Mesothelial cell of epicardium (in vitro differentiated cells): ENCODE results near the gene PCDHA6. TPM values are rescaled to one million over a fixed set of nuclear protein-coding genes. Genes with fewer than 3 reads are reported as not detected.
"Not testable (repeated sequence)": the region's sequence is repeated elsewhere in the genome, so short reads cannot be mapped to it uniquely, and the experiment has no call there.

ENCODE experiments used
- DNase-seq, 2 experiments: peaks; one replicate each; pipeline ENCODE4 v3.0.0; 2021; ENCODE audit warnings: low spot score in 2 of 2; ENCODE audit not compliant: unreplicated experiment in 2 of 2
- H3K27ac Mint-ChIP-seq: 2 replicates; pipeline ENCODE4 v1.8.0; 2021; ENCODE audit warnings: mixed read lengths
- H3K27me3 Mint-ChIP-seq: 2 replicates; pipeline ENCODE4 v1.8.0; 2021; ENCODE audit warnings: low read depth, mixed read lengths
- H3K36me3 Mint-ChIP-seq: 2 replicates; pipeline ENCODE4 v1.8.0; 2021; ENCODE audit warnings: mixed read lengths
- H3K4me1 Mint-ChIP-seq: 2 replicates; pipeline ENCODE4 v1.8.0; 2021; ENCODE audit warnings: mixed read lengths
- H3K4me3 Mint-ChIP-seq: 2 replicates; pipeline ENCODE4 v1.8.0; 2021; ENCODE audit warnings: mild to moderate bottlenecking, moderate library complexity, mixed read lengths
- H3K9me3 Mint-ChIP-seq: 2 replicates; pipeline ENCODE4 v1.8.0; 2021; ENCODE audit warnings: mixed read lengths
- total RNA-seq: library from RNA; stranded (reverse); gene quantifications from 3 replicates; pipeline ENCODE4 v1.2.1, GENCODE V29; 2021
- TF ChIP-seq, protein P1 (sequence below): fragments of 200-600 bp; sonication (generic); IDR thresholded peaks from one replicate; pipeline ENCODE4 v1.5.0; 2021; ENCODE audit warnings: antibody characterized with exemption; ENCODE audit not compliant: unreplicated experiment

The PCDHA6 gene
- total RNA-seq, 1 donor from 2014 or later, result 15.2 TPM

GRCh38 chr5:140868721-140869554 is 41.2 kb downstream of the PCDHA6 start, which contains the start of gene PCDHA11:
TSS of gene PCDHA11 (plus strand) at chr5:140868957. CDS start at chr5:140869104, 147 bp downstream.
- Mint-ChIP-seq H3K9me3 (peaks cover 27% of the 10 kb centered on the region), H3K4me3 (peak within 1 kb of the TSS; percentile 80), H3K27ac (peak within 1 kb of the TSS; percentile 81), H3K36me3 (peaks cover 49% of the 10 kb centered on the region), H3K4me1 (peaks cover 5% of the 10 kb centered on the region), H3K27me3 (no peaks in the 10 kb centered on the region)
- DNase-seq, result no peak
- TF ChIP-seq, protein P1, sequence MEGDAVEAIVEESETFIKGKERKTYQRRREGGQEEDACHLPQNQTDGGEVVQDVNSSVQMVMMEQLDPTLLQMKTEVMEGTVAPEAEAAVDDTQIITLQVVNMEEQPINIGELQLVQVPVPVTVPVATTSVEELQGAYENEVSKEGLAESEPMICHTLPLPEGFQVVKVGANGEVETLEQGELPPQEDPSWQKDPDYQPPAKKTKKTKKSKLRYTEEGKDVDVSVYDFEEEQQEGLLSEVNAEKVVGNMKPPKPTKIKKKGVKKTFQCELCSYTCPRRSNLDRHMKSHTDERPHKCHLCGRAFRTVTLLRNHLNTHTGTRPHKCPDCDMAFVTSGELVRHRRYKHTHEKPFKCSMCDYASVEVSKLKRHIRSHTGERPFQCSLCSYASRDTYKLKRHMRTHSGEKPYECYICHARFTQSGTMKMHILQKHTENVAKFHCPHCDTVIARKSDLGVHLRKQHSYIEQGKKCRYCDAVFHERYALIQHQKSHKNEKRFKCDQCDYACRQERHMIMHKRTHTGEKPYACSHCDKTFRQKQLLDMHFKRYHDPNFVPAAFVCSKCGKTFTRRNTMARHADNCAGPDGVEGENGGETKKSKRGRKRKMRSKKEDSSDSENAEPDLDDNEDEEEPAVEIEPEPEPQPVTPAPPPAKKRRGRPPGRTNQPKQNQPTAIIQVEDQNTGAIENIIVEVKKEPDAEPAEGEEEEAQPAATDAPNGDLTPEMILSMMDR, result no peak

DNA sequence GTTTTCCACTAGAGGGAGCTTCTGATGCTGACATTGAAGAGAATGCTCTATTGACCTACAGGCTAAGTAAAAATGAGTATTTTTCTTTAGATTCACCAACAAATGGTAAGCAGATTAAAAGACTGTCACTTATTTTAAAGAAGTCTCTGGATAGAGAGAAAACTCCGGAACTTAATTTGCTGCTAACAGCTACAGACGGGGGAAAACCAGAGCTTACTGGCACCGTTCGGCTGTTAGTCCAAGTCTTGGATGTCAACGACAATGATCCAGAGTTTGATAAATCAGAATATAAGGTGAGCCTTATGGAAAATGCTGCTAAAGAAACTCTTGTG is 41.8 kb downstream of the PCDHA6 start:
- Mint-ChIP-seq H3K4me3 (peak overlapping the region; percentile 80), H3K4me1 (peaks cover 11% of the 10 kb centered on the region), H3K9me3 (peaks cover 29% of the 10 kb centered on the region), H3K27ac (peak overlapping the region; percentile 81), H3K27me3 (no peaks in the 10 kb centered on the region), H3K36me3 (peaks cover 51% of the 10 kb centered on the region)
- DNase-seq, result no peak
- TF ChIP-seq, protein P1, result peak; percentile 23

DNA sequence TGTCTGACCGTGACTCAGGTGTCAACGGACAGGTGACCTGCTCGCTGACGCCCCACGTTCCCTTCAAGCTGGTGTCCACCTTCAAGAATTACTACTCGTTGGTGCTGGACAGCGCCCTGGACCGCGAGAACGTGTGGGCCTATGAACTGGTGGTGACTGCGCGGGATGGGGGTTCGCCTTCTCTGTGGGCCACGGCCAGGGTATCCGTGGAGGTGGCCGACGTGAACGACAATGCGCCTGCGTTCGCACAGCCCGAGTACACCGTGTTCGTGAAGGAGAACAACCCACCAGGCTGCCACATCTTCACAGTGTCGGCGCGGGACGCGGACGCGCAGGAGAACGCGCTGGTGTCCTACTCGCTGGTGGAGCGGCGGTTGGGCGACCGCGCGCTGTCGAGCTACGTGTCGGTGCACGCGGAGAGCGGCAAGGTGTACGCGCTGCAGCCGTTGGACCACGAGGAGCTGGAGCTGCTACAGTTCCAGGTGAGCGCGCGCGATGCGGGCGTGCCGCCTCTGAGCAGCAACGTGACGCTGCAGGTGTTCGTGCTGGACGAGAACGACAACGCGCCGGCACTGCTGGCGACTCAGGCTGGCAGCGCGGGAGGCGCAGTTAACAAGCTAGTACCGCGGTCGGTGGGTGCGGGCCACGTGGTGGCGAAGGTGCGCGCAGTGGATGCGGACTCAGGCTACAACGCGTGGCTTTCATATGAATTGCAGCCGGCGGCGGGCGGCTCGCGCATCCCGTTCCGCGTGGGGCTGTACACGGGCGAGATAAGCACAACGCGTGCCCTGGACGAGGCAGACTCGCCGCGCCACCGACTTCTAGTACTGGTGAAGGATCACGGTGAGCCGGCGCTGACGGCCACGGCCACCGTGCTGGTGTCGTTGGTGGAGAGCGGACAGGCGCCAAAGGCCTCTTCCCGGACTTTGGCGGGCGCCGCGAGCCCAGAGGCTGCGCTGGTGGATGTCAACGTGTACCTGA is 42.8 kb downstream of the PCDHA6 start:
- DNase-seq, result no peak
- Mint-ChIP-seq H3K27me3 (no peaks in the 10 kb centered on the region), H3K27ac (no peak overlapping the region), H3K9me3 (peaks cover 27% of the 10 kb centered on the region), H3K36me3 (peaks cover 57% of the 10 kb centered on the region), H3K4me3 (no peak overlapping the region), H3K4me1 (peaks cover 16% of the 10 kb centered on the region)
- TF ChIP-seq, protein P1, result no peak

GRCh38 chr5:140875085-140876065 is 47.6 kb downstream of the PCDHA6 start, which contains the start of gene PCDHA12:
TSS of gene PCDHA12 (plus strand) at chr5:140875308. CDS start at chr5:140875473, 165 bp downstream.
- Mint-ChIP-seq H3K9me3 (peaks cover 30% of the 10 kb centered on the region), H3K27ac (peak within 1 kb of the TSS; percentile 97), H3K4me1 (peaks cover 15% of the 10 kb centered on the region), H3K4me3 (peak within 1 kb of the TSS; percentile 84), H3K36me3 (peaks cover 59% of the 10 kb centered on the region), H3K27me3 (no peaks in the 10 kb centered on the region)
- TF ChIP-seq, protein P1, result no peak
- DNase-seq, result no peak

DNA sequence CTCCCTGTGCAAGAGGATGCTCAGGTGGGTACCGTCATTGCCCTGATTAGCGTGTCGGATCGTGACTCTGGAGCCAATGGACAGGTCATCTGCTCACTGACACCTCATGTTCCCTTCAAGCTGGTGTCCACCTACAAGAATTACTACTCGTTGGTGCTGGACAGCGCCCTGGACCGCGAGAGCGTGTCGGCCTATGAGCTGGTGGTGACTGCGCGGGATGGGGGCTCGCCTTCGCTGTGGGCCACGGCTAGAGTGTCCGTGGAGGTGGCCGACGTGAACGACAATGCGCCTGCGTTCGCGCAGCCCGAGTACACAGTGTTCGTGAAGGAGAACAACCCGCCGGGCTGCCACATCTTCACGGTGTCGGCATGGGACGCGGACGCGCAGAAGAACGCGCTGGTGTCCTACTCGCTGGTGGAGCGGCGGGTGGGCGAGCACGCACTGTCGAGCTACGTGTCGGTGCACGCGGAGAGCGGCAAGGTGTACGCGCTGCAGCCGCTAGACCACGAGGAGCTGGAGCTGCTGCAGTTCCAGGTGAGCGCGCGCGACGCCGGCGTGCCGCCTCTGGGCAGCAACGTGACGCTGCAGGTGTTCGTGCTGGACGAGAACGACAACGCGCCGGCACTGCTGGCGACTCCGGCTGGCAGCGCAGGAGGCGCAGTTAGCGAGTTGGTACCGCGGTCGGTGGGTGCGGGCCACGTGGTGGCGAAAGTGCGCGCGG is 48.9 kb downstream of the PCDHA6 start:
- not testable (repeated sequence) for H3K4me3 Mint-ChIP-seq, H3K27ac Mint-ChIP-seq, DNase-seq, H3K27me3 Mint-ChIP-seq
- peaks cover 42% of the 10 kb centered on the region for H3K9me3 Mint-ChIP-seq
- H3K4me1 Mint-ChIP-seq, result peaks cover 15% of the 10 kb centered on the region
- peaks cover 67% of the 10 kb centered on the region for H3K36me3 Mint-ChIP-seq
